Measurements from ENCODE around the gene BCAS3. TPM values are rescaled to one million over a fixed set of nuclear protein-coding genes. Genes with fewer than 3 reads are reported as not detected.

BCAS3 gene
- total RNA-seq, 1 donor, result 23.7 TPM

- no peak overlapping the region for H3K4me3 ChIP-seq (ENCODE audit: low read depth, low read length)
- no peak for TF ChIP-seq CTCF (IDR thresholded peaks at IDR 0.05; ENCODE audit: insufficient read depth, low read depth, low read length)
- no peak for DNase-seq (ENCODE audit: low read depth)
These were observed 636.0 kb downstream of the BCAS3 start for GRCh38 chr17:61313461-61314326.

GRCh38 chr17:61314368-61315078, 636.9 kb downstream of the BCAS3 start:
- peak; percentile 85 for DNase-seq (ENCODE audit: low read depth)
- no peak overlapping the region for H3K4me3 ChIP-seq (ENCODE audit: low read depth, low read length)
- peak; percentile 36 for TF ChIP-seq CTCF (IDR thresholded peaks at IDR 0.05; ENCODE audit: insufficient read depth, low read depth, low read length)

- no peak for TF ChIP-seq CTCF (IDR thresholded peaks at IDR 0.05; ENCODE audit: insufficient read depth, low read depth, low read length)
- DNase-seq (ENCODE audit: low read depth), result no peak
- no peak overlapping the region for H3K4me3 ChIP-seq (ENCODE audit: low read depth, low read length)
These were observed 639.0 kb downstream of the BCAS3 start for GRCh38 chr17:61316633-61317032.

- no peak for DNase-seq (ENCODE audit: low read depth)
- H3K4me3 ChIP-seq (ENCODE audit: low read depth, low read length), result no peak overlapping the region
- TF ChIP-seq CTCF (IDR thresholded peaks at IDR 0.05; ENCODE audit: insufficient read depth, low read depth, low read length), result no peak
These were observed 640.1 kb downstream of the BCAS3 start for GRCh38 chr17:61317779-61318178.

- DNase-seq (ENCODE audit: low read depth), result no peak
- TF ChIP-seq CTCF (IDR thresholded peaks at IDR 0.05; ENCODE audit: insufficient read depth, low read depth, low read length), result no peak
- no peak overlapping the region for H3K4me3 ChIP-seq (ENCODE audit: low read depth, low read length)
These were observed 641.0 kb downstream of the BCAS3 start for GRCh38 chr17:61318684-61319098.

GRCh38 chr17:61321344-61321743, 643.7 kb downstream of the BCAS3 start:
- DNase-seq (ENCODE audit: low read depth), result no peak
- H3K4me3 ChIP-seq (ENCODE audit: low read depth, low read length), result no peak overlapping the region
- no peak for TF ChIP-seq CTCF (IDR thresholded peaks at IDR 0.05; ENCODE audit: insufficient read depth, low read depth, low read length)
